GM18870 (cell line): ENCODE data around the gene ATG2A.

Source experiments
- ATAC-seq: cut with Tn5 transposase; IDR thresholded peaks from one replicate; pipeline ENCODE4 v1.9.1; 2021; ENCODE audit warnings: moderate library complexity; ENCODE audit not compliant: unreplicated experiment

The ATG2A gene

GRCh38 chr11:64916775-64917662 lies at the start of gene ATG2A:
Gene ATG2A, minus strand, starts transcription at chr11:64917209. Its CDS starts 74 bp downstream, at chr11:64917135.
- ATAC-seq: peak; percentile 91

GRCh38 chr11:64963072-64963631 lies 46.1 kb upstream of the ATG2A start:
- no peak for ATAC-seq

DNA sequence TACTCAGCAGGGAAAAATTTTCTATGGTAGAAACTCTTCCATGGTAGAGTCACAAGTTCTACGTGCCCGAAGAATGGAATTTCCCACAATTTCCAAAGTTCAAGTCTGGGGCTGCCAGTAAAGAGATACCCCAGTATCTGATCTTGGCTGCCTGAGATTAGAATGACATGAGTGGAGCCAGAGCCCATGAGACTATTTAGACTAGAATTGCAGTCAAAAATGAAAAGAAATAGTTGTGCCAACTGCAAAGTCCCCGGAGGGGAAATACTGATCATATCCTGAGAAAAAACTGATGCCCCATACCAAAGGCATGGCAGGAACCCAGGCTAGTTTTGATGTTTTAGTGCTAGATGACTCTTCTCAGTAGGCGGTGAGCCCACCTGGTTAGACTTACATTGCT lies 43.7 kb upstream of the ATG2A start:
- ATAC-seq: no peak

- ATAC-seq: no peak
These were observed 42.5 kb upstream of the ATG2A start for GRCh38 chr11:64959498-64959897.

DNA sequence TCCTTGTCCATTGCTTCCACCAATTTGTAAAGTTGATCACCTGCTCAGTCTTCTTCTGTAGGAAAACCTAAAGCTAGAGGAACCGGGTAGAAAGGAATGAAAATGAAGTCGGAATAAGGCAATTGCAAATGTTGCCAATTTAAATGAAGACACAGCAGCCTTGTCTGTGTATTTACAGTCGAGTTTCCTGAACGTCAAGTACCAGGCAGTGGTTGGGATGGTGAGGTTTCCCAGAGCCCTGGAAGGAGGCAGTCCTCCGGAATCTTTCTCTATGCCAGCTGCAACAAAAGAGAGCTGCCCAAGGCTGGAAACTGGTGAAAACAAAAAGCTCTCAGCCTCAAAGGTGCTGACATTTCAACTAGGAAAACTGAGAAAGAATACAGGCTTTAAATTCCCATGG lies 37.2 kb upstream of the ATG2A start:
- no peak for ATAC-seq

DNA sequence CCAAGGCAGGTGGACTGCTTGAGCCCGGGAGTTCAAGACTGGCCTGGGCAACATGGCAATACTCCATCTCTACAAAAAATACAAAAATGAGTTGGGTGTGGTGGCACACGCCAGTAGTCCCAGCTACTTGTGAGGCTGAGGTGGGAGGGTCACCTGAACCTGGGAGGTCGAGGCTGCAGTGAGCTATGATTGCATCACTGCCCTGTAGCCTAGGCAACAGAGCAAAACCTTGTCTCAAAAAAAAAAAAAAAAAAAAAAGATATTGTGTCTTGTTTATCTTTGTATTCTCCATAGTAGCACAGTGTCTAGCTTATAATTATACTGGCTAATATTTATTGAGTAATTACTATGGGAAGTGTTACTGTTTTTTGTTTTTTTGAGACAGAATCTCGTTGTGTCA lies 34.5 kb upstream of the ATG2A start:
- ATAC-seq: no peak

- no peak for ATAC-seq
These were observed 30.3 kb upstream of the ATG2A start for GRCh38 chr11:64947208-64947814.

DNA sequence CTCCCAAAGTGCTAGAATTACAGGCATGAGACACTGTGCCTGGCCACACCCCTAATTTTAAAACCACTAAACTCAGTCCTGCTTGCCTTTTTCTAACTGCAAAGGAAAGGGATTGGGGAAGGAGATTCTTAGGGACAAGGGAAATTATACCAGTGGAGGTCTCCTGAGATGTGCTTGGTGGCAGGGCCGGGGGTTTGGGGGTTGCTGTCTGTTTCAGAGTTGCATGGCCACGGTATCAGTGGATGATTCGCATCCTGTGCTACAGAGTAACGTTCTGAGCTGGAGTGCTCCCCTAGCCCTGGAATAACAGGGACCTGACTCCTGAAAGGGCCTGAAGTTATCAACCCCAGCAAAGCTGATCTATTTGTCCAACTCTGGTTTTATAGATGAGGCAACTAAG lies 19.5 kb upstream of the ATG2A start:
- ATAC-seq: no peak

- no peak for ATAC-seq
These were observed 18.5 kb upstream of the ATG2A start, which contains the start of gene GPHA2 for GRCh38 chr11:64935359-64936081. Gene GPHA2, minus strand, starts transcription at chr11:64935893. Its CDS starts 433 bp downstream, at chr11:64935460.

DNA sequence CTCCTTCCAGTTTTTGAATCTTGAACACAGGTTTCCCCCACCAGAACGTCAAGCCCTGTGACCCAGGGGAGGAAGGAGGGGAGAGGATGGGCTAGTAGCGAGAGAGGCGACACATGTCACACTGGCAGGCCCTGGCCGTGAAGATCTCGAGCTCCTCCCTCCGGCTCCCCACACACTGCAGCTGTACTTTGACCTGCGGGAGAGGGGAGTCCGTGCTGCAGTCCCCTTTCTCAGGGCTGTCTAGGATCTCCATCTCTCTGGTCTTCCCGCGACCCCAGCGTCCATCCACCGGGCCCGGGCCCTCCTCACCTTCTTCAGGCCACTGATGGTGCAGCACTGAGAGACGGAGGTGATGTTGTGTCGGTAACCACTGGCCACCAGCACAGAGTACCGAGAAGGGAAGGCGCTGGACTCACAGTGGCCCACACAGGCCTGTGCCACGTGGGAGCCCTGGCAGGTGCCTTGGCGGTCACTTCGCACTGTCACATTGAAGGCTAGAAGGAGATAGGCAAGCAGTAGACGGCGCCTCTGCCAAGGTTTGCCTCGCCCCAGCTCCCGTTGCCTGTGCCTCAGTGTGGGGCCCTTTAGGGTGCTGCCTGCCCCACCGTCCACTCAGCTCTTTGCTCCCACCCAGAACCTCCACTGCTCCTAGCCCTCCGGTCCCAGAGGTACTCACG lies 17.8 kb upstream of the ATG2A start:
- no peak for ATAC-seq

GRCh38 chr11:64933935-64934681 lies 17.1 kb upstream of the ATG2A start:
- ATAC-seq: no peak

- no peak for ATAC-seq
These were observed 16.4 kb upstream of the ATG2A start for GRCh38 chr11:64933213-64933934.

GRCh38 chr11:64932324-64932723 lies 15.3 kb upstream of the ATG2A start:
- no peak for ATAC-seq

DNA sequence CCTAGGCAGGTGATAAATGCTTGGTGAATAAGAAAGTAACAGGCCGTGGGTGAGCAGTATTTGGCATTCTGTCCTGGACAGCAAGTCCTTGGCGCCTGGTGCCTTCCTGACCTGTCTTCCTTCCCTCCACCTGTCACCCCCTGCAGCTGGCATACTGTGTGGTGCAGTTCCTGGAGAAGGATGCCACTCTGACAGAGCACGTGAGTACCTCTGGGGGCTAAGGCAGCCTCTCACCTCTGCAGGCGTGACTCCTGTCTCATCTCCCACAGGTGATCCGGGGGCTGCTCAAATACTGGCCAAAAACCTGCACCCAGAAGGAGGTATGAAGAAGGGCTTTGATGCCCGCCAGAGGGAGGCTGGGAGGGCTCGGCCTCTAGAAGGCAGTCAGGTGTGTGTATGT lies 14.3 kb upstream of the ATG2A start:
- no peak for ATAC-seq

GRCh38 chr11:64930340-64930739 lies 13.3 kb upstream of the ATG2A start:
- ATAC-seq: no peak

DNA sequence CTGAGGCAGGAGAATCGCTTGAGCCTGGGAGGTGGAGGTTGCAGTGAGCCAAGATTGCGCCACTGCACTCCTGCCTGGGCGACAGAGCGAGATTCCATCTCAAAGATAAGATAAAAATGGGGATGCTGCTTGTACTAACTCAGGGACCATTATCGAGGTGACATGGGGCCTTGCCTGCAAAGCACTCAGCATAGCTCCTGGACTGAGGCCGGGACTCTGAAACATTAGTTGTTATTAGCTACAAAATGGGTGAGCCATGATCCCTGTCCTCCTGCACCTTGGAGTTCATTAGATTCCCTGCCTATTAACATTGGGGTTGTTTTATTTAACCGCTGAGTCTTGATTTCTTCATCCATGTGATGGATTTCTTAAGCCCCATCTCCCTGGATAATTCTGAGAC lies 12.6 kb upstream of the ATG2A start:
- ATAC-seq: no peak

DNA sequence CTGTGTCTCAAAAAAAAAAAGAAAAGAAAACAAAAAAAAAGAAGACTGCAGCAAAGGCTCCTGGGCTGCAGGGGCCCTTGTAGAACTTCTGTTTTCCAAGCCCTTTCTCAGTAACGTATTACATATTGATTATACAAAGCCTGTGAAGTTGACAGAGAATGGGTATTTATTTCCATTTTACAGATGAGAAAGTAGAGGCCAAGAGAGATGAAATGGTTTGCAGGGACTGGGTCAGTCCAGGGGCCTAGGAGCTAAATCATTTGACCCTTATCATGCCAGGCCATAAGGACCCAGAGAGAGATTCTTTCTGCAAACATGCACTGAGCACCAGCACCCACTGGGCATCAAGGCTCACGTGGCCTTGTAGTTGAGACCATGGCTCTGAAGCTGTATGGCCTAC lies 11.9 kb upstream of the ATG2A start:
- ATAC-seq: no peak

- no peak for ATAC-seq
These were observed 9.7 kb upstream of the ATG2A start for GRCh38 chr11:64926689-64927088.
